Chondrocyte (in vitro differentiated cells): ENCODE results near the gene SNTG2. TPM values are rescaled to one million over a fixed set of nuclear protein-coding genes. Genes with fewer than 3 reads are reported as not detected.
"Not testable (repeated sequence)": the region's sequence is repeated elsewhere in the genome, so short reads cannot be mapped to it uniquely, and the experiment has no call there.

Source experiments
- DNase-seq: peaks from one replicate; pipeline ENCODE4 v3.0.0; 2021; ENCODE audit warnings: mixed read lengths, low spot score
- H3K27ac Mint-ChIP-seq: one replicate; pipeline ENCODE4 v1.8.0; 2021; ENCODE audit warnings: mild to moderate bottlenecking, moderate library complexity, mixed read lengths; ENCODE audit not compliant: unreplicated experiment
- H3K27me3 Mint-ChIP-seq: 2 replicates; pipeline ENCODE4 v1.8.0; 2021; ENCODE audit warnings: low read depth, mixed read lengths
- H3K36me3 Mint-ChIP-seq: 2 replicates; pipeline ENCODE4 v1.8.0; 2021; ENCODE audit warnings: low read depth, mixed read lengths
- H3K4me1 Mint-ChIP-seq: 2 replicates; pipeline ENCODE4 v1.8.0; 2021; ENCODE audit warnings: low read depth, mild to moderate bottlenecking, mixed read lengths
- H3K4me3 Mint-ChIP-seq: one replicate; pipeline ENCODE4 v1.8.0; 2021; ENCODE audit warnings: mild to moderate bottlenecking, moderate library complexity, mixed read lengths; ENCODE audit not compliant: unreplicated experiment
- H3K9me3 Mint-ChIP-seq: 2 replicates; pipeline ENCODE4 v1.8.0; 2021; ENCODE audit warnings: low read depth, mixed read lengths
- CTCF ChIP-seq: fragments of 200-600 bp; sonication (generic); IDR thresholded peaks from 2 replicates; pipeline ENCODE4 v1.5.0; 2021; ENCODE audit warnings: antibody characterized with exemption, mild to moderate bottlenecking, moderate library complexity
- total RNA-seq: library from RNA; stranded (reverse); gene quantifications from 3 replicates; pipeline ENCODE4 v1.2.1, GENCODE V29; 2021

The SNTG2 gene
- total RNA-seq, 1 donor from 2014 or later, result not detected

GRCh38 chr2:1097101-1097500 lies 146.5 kb downstream of the SNTG2 start:
- H3K4me3 Mint-ChIP-seq, result no peak overlapping the region
- DNase-seq, result no peak
- no peaks in the 10 kb centered on the region for H3K27me3 Mint-ChIP-seq
- H3K27ac Mint-ChIP-seq, result no peak overlapping the region
- no peaks in the 10 kb centered on the region for H3K36me3 Mint-ChIP-seq
- H3K9me3 Mint-ChIP-seq, result no peaks in the 10 kb centered on the region
- no peaks in the 10 kb centered on the region for H3K4me1 Mint-ChIP-seq
- no peak for TF ChIP-seq CTCF

- Mint-ChIP-seq H3K9me3 (no peaks in the 10 kb centered on the region), H3K4me3 (no peak overlapping the region), H3K27me3 (no peaks in the 10 kb centered on the region), H3K4me1 (no peaks in the 10 kb centered on the region), H3K36me3 (no peaks in the 10 kb centered on the region), H3K27ac (no peak overlapping the region)
- DNase-seq, result no peak
- TF ChIP-seq CTCF, result no peak
Measured at GRCh38 chr2:1099418-1099817, 148.8 kb downstream of the SNTG2 start.

DNA sequence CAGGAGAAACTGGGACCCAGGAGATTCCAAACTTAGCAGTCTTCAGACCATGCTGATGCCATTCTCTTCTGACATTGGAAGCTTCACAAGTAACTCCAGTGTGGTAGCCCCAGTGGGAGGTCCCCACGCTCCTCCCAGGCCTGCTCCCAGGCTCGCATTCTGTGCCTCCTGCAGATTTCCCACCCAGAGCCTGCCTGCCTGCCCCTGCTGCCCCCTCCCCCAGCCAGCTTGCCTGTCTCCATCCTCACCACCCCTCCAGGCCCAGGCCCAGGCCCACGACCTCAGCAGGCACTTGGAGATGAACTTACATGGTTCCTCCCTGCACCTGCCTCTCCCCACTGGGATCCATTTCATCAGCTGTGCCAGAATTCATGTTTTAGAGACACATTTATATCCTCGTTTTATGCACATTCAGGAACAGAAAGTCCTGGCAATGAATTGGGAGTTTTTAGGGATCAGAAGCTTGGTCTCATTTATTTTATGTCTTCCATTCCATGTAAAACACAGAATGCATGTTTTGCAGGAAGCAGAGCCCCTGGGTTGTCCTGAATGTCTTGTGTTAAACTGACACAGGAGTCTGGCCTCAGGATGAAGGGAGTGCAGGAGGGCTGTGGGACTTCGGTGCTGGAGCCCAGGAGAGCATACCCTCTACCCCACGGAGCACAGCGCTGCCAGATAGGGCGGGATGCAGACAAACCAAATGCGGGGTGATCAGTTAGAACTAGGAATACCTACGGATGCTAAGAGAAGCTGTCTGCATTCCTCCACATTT lies 150.5 kb downstream of the SNTG2 start:
- Mint-ChIP-seq H3K27ac (no peak overlapping the region), H3K27me3 (no peaks in the 10 kb centered on the region), H3K9me3 (no peaks in the 10 kb centered on the region), H3K36me3 (no peaks in the 10 kb centered on the region), H3K4me3 (no peak overlapping the region), H3K4me1 (no peaks in the 10 kb centered on the region)
- TF ChIP-seq CTCF, result no peak
- DNase-seq, result no peak

GRCh38 chr2:1101982-1102590 lies 151.4 kb downstream of the SNTG2 start:
- no peak for DNase-seq

DNA sequence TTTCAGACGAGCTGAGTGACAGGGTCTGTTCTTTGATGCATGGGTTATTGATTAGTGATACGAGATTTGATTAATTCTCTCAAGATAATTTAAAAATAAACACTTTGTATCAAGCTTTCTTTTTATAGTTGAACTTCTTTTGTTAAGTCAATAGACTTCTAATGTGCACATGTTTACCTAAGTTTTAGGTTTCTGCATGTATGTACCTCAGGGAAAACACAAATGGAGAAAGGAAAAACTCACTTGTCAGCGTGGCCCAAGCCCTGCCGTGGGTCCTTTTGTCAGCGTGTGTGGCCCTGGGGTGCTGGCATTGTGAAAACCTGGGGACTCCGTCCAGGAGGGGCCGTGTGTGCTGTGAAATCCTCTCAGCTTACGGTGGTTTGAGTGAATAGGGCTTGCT lies 153.7 kb downstream of the SNTG2 start:
- H3K4me1 Mint-ChIP-seq, result no peaks in the 10 kb centered on the region
- H3K27me3 Mint-ChIP-seq, result no peaks in the 10 kb centered on the region
- no peaks in the 10 kb centered on the region for H3K9me3 Mint-ChIP-seq
- H3K36me3 Mint-ChIP-seq, result no peaks in the 10 kb centered on the region
- H3K27ac Mint-ChIP-seq, result no peak overlapping the region
- no peak overlapping the region for H3K4me3 Mint-ChIP-seq
- DNase-seq, result no peak
- TF ChIP-seq CTCF, result no peak

More at GRCh38 chr2:1101982-1102590, 151.4 kb downstream of the SNTG2 start:
- TF ChIP-seq CTCF, result no peak
- H3K4me3 Mint-ChIP-seq, result no peak overlapping the region
- no peaks in the 10 kb centered on the region for H3K36me3 Mint-ChIP-seq
- no peaks in the 10 kb centered on the region for H3K4me1 Mint-ChIP-seq
- H3K27me3 Mint-ChIP-seq, result no peaks in the 10 kb centered on the region
- no peaks in the 10 kb centered on the region for H3K9me3 Mint-ChIP-seq
- no peak overlapping the region for H3K27ac Mint-ChIP-seq

GRCh38 chr2:1106344-1106743 lies 155.7 kb downstream of the SNTG2 start:
- not testable (repeated sequence) for H3K4me1 Mint-ChIP-seq, H3K27me3 Mint-ChIP-seq, H3K27ac Mint-ChIP-seq, DNase-seq, H3K36me3 Mint-ChIP-seq, H3K9me3 Mint-ChIP-seq, H3K4me3 Mint-ChIP-seq
